Fibroblast of the conjunctiva (primary cell): Measurements from ENCODE around the gene TMEM79.

Source experiments
- DNase-seq: peaks from one replicate; pipeline ENCODE4 v3.0.0-alpha.2; 2010; ENCODE audit warnings: low read depth

The TMEM79 gene, protein sequence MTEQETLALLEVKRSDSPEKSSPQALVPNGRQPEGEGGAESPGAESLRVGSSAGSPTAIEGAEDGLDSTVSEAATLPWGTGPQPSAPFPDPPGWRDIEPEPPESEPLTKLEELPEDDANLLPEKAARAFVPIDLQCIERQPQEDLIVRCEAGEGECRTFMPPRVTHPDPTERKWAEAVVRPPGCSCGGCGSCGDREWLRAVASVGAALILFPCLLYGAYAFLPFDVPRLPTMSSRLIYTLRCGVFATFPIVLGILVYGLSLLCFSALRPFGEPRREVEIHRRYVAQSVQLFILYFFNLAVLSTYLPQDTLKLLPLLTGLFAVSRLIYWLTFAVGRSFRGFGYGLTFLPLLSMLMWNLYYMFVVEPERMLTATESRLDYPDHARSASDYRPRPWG

DNA sequence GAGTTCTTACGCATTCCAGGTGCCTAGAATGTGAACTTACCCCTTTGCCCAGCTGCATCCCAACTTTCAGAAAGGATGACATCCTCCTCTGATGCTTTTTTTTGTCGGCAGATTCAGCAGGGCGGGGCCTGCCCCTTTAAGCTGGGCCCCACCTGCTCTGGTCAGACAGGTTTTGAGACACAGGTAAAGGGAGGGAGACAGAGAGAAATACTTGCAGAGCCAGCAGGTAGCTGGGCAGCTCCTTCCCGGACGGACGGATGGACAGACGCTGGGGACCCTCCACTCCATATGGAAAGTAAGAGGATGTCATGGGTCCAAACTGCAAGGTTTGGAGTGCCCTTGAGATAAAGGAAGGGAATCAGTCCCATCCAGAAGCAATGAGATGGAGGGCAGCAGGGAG is at the start of gene TMEM79:
TSS of gene TMEM79 (plus strand) at position 214 of the 400 bp plus-strand sequence. CDS start 902 bp downstream, outside the sequence.
- DNase-seq: no peak

DNA sequence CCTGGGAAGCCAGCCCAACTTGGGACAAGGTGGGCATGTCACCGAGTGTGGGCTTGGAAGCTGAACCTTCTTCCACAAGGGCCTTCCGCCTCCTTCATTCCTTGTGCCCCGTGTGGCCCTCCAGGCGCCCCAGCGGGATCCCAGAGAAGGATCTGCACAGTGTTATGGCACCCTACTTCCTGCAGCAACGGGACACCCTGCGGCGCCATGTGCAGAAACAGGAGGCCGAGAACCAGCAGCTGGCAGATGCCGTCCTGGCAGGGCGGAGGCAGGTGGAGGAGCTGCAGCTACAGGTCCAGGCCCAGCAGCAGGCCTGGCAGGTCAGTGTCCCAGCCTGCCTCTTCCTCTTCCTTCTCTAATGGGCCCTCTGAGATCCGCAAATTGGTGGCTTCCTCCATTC is 48.0 kb upstream of the TMEM79 start:
- no peak for DNase-seq

DNA sequence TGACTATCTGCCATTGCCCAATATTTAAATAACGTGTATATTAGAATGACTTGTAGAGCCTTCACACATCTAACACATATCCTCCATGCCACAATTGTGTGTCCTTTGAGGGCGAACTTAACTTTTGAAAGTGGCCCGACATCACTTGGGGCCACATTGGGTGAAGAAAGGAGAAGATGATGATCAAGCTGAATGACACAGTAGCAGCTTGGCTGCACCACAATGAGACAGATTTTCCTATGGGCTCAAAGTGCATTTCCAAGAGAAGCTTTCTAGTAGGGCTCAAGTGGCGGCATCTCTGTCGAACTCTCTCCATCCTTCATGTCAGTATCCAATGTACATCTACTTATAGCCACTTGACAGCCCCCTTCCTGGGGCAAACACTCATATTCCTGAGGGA is 45.9 kb upstream of the TMEM79 start:
- DNase-seq: no peak

DNA sequence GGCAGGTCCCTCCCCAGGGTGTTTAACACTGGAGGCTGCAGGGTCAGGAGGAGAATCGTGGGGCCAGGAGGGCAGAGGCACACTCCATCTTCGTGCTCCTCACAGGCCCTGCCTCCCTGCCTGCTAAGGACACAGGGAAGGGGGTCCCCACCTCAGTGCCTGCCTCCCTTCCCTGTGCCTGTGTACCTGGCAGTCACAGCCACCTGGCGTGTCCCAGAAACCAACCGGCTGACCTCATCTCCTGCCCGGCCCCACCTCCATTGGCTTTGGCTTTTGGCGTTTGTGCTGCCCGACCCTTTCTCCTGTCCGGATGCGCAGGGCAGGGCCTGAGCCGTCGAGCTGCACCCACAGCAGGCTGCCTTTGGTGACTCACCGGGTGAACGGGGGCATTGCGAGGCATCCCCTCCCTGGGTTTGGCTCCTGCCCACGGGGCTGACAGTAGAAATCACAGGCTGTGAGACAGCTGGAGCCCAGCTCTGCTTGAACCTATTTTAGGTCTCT is 42.8 kb upstream of the TMEM79 start:
- DNase-seq: no peak

DNA sequence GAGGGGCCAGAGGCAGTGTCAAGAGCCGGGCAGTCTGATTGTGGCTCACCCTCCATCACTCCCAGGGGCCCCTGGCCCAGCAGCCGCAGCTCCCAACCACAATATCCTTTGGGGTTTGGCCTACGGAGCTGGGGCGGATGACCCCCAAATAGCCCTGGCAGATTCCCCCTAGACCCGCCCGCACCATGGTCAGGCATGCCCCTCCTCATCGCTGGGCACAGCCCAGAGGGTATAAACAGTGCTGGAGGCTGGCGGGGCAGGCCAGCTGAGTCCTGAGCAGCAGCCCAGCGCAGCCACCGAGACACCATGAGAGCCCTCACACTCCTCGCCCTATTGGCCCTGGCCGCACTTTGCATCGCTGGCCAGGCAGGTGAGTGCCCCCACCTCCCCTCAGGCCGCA is 42.2 kb upstream of the TMEM79 start, which contains the start of gene BGLAP:
TSS of gene BGLAP (plus strand) at position 259 of the 400 bp plus-strand sequence. CDS start at position 307, 48 bp downstream.
- DNase-seq: no peak

DNA sequence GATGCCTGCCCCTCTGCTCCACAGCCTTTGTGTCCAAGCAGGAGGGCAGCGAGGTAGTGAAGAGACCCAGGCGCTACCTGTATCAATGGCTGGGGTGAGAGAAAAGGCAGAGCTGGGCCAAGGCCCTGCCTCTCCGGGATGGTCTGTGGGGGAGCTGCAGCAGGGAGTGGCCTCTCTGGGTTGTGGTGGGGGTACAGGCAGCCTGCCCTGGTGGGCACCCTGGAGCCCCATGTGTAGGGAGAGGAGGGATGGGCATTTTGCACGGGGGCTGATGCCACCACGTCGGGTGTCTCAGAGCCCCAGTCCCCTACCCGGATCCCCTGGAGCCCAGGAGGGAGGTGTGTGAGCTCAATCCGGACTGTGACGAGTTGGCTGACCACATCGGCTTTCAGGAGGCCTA is 41.4 kb upstream of the TMEM79 start:
- DNase-seq: no peak

DNA sequence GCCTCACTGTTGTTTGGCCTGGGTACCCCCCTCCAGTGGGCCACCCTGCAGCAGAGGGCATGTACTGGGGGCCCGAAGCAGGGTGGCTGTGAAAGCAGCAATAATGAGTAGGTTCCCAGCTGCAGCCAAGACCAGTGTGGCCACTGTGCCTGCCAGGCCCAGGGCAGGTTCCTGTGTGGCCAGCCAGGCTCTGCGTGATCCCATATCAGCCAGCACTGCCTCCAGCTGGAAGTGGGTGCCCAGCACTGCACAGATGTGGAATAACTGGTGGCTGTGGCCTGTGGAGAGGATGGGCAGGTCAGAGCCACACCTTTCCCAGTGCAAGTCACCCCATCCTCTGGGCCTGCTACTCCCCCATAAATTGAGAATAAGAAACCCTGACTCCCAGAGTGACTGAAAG is 40.0 kb upstream of the TMEM79 start:
- no peak for DNase-seq

DNA sequence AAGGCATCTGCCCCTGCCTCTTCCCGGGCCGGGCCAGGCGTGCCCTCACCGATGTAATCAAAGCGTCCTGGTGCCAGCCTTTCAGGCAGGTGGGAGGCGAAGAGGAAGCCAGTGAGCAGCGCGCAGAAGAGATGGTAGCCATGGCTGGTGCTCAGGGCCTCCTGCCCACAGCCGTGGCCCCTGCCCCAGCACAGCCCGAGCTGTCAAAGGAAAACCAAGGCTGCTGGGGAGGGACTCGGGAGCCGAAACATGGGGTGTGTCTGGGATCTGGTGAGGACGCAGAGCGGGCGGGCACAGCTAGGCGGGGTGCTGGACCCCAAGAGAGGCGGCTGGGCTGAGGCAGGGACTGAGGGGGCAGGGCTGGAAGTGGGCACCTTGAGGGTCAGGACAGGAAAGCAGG is 39.4 kb upstream of the TMEM79 start:
- no peak for DNase-seq

DNA sequence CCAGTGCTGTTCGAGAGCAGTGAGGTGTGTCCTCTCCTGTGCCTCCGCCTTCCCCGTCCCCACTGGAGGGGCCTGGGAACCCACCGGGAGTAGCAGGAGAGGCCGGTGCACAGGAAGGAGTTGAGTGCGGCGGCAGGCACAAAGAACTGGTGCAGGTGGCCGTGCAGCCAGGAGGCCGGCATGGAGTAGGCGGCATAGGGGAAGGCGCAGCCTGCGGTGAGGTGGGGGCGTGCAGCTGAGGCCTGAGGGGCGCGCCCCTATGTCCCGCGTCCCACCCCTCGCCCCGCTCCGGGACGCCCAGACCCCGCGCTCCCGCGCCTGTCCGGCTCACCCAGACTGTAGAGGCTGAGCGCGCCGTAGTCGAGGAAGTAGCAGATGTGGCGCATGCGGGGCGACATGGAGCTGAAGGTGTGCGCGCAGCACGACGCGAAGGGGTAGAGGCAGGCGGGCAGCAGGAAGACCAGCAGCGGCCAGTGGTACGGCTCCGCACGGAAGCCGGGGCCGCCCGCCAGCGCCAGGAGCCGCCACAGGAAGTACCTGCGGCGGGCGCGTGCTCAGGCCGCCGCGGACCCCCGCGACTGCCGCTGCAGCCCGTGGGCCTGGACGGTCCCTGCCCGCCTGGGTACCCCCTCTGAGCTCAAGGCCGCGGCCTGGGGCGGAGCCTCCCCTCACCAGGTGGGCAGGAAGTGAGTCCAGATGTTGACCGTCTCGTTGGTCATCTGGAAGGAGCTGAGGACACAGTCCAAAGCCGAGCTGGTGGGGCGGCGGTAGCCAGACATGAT is 38.5 kb upstream of the TMEM79 start:
- no peak for DNase-seq

DNA sequence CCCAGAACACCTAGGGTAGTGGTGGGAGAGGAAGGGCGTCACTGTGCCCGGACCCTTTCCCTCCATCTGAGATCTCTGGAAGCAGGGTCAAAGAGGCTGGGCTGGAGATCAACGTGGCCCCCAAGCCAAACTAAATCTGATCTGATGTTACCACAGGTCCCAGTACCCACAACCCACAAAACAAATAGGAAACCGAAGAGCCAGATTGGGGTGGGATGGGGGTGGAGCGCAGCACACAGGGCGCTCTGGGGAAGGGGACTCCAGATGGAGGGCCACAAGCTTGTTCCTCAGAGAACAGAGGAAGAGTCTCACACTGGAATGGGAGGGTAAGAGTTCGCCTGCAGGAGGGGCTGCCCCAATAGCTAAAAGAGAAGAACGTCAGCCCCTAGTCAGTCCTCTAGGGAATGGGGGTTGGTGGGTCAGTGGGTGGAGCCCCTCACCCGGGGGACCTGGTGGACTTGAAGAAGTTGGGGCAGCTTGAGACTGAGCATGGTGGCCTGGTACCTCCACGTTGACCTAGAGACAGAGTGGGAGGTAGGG is 37.8 kb upstream of the TMEM79 start:
- no peak for DNase-seq

DNA sequence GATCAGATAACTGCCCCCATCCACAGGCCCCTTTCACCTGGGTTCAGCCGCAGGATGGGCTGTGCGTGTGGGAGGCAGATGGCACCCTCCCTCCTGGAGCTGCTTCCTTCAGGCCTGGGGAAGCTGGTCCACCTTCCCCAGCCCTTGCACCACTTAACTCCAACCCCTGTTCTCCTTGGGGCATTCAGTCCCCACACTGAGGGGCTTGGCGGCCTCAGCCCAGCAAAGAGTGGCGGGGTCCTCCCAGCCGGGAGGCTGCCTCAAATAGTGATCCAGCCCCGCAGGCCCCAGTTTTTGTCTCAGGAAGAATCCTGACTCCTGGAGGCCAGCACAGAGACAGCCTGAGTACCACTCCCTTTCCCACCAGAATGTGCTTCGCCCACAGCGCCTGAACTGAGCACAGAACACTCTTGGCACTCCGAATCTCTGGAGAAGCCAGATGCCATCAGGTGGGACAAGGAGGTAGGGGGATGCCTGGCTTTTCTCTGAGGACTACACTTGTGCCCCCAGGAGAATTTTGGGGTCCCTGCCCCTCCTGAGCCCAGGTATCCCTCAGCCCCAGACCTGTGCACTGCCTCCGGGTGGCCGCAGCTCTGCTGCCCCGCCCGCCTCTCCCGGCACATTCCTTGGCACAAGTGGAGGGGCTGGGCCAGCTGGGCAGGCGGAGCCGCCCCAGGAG is 37.2 kb upstream of the TMEM79 start:
- DNase-seq: no peak

DNA sequence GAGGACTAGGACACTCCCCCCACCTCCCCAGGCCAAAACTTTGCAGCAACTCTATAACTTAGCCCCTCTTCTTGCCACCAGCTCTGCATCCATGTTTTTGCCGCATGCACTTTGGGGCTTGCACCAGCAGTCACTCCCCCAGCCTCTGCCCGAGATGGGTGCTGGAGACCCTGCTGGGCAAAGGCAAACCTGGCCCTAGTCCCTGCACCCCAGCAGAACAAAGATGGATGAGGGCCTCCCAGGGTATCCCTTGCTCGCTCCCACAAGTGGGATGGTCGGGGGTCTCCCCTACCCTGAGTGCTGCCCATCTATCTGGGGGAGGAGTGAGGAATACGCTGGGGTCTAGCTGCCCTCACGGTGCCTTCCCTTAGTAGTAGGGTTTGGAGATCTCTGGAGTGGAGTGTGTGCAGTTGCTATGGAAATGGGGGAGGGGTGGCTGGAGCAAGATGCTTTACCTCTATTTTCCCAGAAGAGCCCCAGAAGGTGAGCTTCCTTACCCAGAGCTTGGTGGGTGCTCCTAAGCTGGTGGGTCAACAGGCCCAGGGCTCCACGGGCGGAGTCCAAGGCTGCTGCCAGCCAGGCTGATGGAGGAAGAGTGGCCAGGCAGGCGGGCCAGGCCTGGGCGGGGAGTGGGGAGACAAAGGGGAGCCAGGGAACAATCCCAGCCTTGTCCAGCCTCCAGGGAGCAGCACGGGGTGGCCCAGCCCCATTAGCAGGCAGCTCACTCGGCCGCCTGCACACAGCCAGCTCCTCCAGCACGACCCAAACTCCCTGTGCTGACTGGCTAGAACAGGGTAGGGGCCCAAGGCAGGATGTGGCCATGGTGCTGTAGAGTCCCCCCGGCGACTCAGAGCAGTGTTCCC is 36.4 kb upstream of the TMEM79 start, which contains the start of gene PAQR6:
TSS of gene PAQR6 (minus strand) at position 597 of the 863 bp plus-strand sequence. CDS start 1,325 bp downstream, outside the sequence.
- DNase-seq: no peak

DNA sequence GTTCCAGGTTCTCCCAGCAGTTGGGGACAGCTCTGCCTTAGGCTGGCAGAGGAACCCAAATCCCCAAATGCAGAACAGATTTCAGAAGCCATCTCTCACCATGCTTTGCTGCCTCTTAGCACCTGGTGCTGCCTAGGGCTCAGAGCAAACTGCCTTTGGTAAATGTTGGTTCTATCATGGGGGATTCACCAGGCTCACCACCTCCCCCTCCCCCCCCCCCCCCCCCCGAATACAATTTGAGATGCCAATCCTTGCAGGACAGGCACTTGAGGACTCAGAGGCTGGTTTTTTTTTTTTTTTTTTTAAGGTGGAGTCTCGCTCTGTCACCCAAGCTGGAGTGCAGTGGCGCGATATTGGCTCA is 35.8 kb upstream of the TMEM79 start:
- DNase-seq: no peak

DNA sequence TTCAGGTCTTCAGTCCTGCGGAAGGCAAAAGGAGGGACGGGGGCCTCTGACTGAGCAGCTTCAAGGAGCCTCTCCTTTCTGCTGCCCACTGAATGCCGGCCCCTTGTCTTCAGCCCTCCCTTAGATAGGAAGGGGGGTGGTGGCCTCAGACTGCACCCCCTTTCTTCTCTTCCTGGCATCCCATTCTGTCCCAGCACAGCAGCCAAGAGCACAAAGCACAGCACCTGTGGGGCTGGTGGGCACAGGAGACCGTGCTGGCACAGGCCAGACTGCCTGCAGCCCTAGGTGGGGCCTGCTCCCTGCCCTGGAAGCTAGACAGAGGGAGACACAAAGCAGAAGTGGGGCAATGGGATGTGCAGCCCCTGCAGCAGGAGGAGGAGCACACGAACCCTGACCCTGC is 34.5 kb upstream of the TMEM79 start:
- DNase-seq: no peak

DNA sequence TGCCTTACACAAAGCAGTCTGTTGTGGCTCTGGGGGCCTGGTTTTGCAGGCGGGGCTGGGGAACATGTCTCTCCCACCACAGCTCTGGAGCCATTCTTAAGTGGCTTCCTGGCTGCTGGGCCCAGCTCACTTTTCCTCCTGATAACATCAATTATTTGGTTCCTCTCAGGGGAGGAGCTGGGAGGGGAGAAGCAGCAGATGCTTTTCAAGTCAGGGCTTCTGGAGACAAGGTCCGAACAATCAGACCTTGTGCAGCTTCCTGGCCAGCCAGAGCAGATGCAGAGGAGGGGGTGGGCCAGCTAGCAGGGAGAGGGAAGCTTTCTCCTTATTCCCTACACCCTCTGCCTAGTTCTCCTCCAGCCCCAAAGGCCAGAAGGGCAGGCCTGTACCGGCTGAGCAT is 32.6 kb upstream of the TMEM79 start:
- DNase-seq: no peak

DNA sequence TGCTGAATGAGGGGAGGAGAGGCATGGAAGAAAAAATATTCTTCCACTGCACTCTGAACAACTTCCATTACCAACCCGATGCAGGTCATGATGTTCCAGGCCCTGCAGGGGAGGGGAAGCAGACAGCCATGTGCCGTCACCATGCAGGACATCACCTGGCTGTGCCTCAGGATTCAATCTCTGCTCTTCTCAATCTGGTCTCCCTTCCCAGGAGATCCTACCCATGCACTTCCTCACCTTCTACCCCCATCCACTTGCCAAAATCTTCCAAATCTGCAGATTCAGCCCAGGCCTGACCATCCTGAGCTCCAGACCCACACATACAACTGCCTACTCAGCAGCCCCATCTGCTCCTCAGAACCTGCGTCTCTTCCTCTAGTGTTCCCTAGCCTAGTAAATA is 30.5 kb upstream of the TMEM79 start:
- DNase-seq: no peak

DNA sequence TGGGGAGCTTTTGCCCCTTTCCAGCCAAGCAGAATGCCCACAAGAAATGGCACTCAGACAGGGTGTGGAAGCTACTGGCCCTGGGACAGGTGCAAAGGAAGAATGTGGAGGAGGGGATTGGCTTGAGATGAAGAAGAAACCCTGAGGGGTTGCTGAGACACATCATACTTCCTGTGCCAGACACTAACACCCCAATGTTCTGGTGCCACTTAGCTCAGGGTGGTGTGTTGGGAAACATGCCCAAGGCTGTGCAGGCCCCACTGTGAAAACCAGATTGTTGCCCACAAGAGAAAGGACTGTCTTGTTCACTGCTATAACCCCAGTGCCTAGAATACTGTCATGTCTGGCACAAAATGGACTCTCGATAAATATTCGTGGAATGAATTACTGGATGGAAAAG is 26.4 kb upstream of the TMEM79 start:
- DNase-seq: no peak

DNA sequence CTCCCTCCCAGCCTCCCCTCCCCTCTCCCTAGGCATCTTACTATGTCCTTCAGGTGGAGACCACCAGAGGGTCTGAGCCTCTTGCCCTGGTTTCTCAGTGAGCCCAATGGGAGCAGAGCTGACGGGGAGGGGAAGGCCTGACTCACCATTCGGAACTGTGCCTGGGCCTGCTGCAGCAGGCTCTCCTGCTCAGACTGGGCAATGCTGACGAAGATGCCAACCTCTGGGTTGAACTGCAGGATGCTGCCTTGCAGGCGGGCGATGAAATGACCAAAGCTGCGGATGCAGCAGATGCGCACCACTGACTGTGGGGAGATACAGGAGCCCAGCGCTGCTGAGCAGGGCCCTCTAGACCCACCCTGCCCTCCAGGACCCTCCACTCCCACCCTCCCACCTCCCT is 25.3 kb upstream of the TMEM79 start:
- no peak for DNase-seq

DNA sequence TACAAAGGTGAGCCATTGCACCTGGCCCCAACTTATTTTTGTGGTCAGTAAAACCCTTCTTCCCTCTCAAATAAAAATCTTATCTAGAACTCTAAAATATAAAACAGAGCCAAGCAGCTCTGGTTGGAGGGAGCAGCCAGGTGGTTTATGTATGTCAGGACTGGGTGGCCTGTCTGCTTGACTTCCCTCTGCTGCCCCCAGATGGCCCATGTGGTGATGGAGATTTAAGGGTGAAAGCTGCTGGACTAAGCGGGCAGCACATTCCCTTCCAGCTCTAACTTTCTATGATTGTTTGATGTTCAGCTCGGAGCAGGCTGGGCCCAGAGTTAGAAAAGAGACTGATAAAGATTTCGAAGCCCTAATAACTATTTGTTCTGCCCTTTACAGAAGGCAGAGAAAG is 24.3 kb upstream of the TMEM79 start:
- DNase-seq: no peak

DNA sequence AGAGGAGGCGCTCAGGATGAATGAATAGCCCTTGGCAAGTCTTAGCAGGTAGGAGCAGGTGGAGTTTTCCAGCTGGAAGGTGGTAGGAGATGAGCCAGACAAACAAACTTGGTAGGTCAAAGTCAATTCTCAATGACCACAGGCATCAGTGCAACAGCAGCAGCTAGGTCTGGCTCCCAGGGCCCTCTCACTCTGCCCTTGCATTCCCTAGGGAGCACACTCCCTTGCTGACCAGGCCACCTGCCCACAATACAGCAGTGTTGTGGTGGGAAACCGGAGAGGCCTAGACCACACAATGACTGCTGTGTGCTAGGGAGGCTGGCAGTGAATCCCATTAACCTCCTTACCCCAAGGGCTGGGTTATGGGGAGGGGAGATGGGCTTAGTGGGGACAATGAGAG is 23.2 kb upstream of the TMEM79 start:
- no peak for DNase-seq
